Astrocyte (in vitro differentiated cells and primary cell): ENCODE data around the gene PRR7. TPM values are rescaled to one million over a fixed set of nuclear protein-coding genes. Genes with fewer than 3 reads are reported as not detected.
A peak's percentile ranks its signal among the peaks of the same experiment; 100 is the strongest.

Experiments used
- DNase-seq: peaks from one replicate; pipeline ENCODE4 v3.0.0-alpha.2; 2010; ENCODE audit warnings: low read depth
- FAIRE-seq: peaks from 2 replicates; lab custom pipeline; 2011; peaks lifted over from hg19 to GRCh38; lab: Jason Lieb, UNC
- H2AFZ ChIP-seq: 2 replicates; pipeline ENCODE4 v1.6.0; 2012; ENCODE audit warnings: low read depth, low read length, inconsistent platforms
- H3K27ac ChIP-seq: 2 replicates; pipeline ENCODE4 v1.5.1; 2011; ENCODE audit warnings: low read depth, low read length, inconsistent platforms
- H3K27me3 ChIP-seq: 2 replicates; pipeline ENCODE4 v1.6.0; 2011; ENCODE audit warnings: low read length, inconsistent platforms; ENCODE audit not compliant: insufficient read depth
- H3K36me3 ChIP-seq: 2 replicates; pipeline ENCODE4 v1.5.1; 2011; ENCODE audit warnings: low read length, inconsistent platforms; ENCODE audit not compliant: insufficient read depth
- H3K4me1 ChIP-seq: 2 replicates; pipeline ENCODE4 v1.5.1; 2011; ENCODE audit warnings: low read length, inconsistent platforms; ENCODE audit not compliant: insufficient read depth
- H3K4me2 ChIP-seq: 2 replicates; pipeline ENCODE4 v1.6.0; 2012; ENCODE audit warnings: low read length, inconsistent platforms
- H3K4me3 ChIP-seq: 2 replicates; pipeline ENCODE4 v1.5.1; 2011; ENCODE audit warnings: low read depth, mild to moderate bottlenecking, low read length, inconsistent platforms; ENCODE audit not compliant: insufficient read depth
- H3K79me2 ChIP-seq: 2 replicates; pipeline ENCODE4 v1.6.0; 2012; ENCODE audit warnings: mild to moderate bottlenecking, low read length, inconsistent platforms; ENCODE audit not compliant: insufficient read depth
- H3K9ac ChIP-seq: 2 replicates; pipeline ENCODE4 v1.6.0; 2012; ENCODE audit warnings: mild to moderate bottlenecking, low read length, inconsistent platforms
- H3K9me3 ChIP-seq: 2 replicates; pipeline ENCODE4 v1.5.1; 2012; ENCODE audit warnings: low read depth, mild to moderate bottlenecking, low read length, inconsistent platforms; ENCODE audit not compliant: insufficient read depth
- H4K20me1 ChIP-seq: 2 replicates; pipeline ENCODE4 v1.6.0; 2012; ENCODE audit warnings: low read length, inconsistent platforms; ENCODE audit not compliant: insufficient read depth
- H3K27ac Mint-ChIP-seq: one replicate; pipeline ENCODE4 v1.8.0; 2021; ENCODE audit warnings: mild to moderate bottlenecking, mixed read lengths; ENCODE audit not compliant: unreplicated experiment
- H3K27me3 Mint-ChIP-seq: one replicate; pipeline ENCODE4 v1.8.0; 2021; ENCODE audit warnings: low read depth, mixed read lengths; ENCODE audit not compliant: unreplicated experiment
- H3K36me3 Mint-ChIP-seq: one replicate; pipeline ENCODE4 v1.8.0; 2021; ENCODE audit warnings: low read depth, mixed read lengths; ENCODE audit not compliant: unreplicated experiment
- H3K4me1 Mint-ChIP-seq: one replicate; pipeline ENCODE4 v1.8.0; 2021; ENCODE audit warnings: low read depth, mixed read lengths; ENCODE audit not compliant: unreplicated experiment
- H3K4me3 Mint-ChIP-seq: one replicate; pipeline ENCODE4 v1.8.0; 2021; ENCODE audit warnings: mild to moderate bottlenecking, moderate library complexity, mixed read lengths; ENCODE audit not compliant: unreplicated experiment
- H3K9me3 Mint-ChIP-seq: one replicate; pipeline ENCODE4 v1.8.0; 2021; ENCODE audit warnings: mild to moderate bottlenecking, mixed read lengths; ENCODE audit not compliant: unreplicated experiment
- EZH2 ChIP-seq: IDR thresholded peaks from 2 replicates; pipeline ENCODE4 v1.6.1; 2012; ENCODE audit warnings: mild to moderate bottlenecking, low read length, inconsistent platforms; ENCODE audit not compliant: insufficient read depth
- total RNA-seq: library from RNA; stranded (reverse); gene quantifications from 2 replicates; pipeline ENCODE4 v1.2.1, GENCODE V29; 2021
- TF ChIP-seq, protein P1 (sequence below): IDR thresholded peaks from 2 replicates; pipeline ENCODE4 v1.5.1; 2011; ENCODE audit warnings: low read depth, mild to moderate bottlenecking, inconsistent platforms, low read length, moderate library complexity; ENCODE audit not compliant: insufficient read depth

PRR7 gene
- total RNA-seq, 1 donor from 2014 or later, result 9.9 TPM

DNA sequence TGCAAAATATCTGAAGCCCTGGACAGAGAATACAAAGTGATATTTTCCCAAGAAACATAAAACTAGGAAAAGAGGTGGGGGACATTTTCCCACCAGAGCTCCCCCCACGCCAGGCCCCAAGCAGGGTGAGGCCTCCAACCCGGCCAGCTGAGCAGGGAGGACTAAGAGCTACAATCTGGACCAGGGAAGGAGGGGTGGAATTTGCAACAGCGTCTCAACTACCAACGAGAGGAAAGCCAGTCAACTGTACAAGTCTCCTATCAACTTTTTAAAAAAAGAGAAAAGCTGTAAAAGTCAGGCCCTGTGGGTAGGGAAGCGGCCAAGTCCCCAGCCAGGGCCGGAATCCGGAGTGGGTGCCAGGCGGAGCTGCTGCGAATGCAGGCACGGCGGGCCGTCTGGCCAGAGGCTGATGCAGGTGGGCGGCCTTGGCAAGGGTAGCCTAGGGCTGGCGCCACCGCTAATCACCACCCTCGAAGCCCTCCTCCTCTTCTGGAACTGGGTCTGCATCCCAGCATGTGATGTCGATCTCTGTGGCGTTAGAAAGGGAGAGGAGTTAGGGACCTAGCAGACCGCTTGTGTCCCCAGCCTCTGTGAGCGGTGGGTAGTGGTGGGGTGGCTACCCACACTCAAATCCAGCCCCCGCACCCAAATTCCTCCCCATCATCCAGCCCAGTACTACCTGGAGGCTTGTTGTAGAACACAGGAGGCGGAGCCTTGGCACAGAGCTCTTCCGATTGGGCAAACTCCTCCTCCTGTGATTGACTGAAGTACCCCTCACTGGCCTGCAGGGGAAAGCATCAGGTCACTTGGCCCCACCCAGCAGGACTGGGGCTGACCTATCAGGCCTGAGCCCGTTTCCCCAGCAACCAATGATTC is 10.6 kb downstream of the PRR7 start:
- H3K36me3 ChIP-seq, result peaks cover 19% of the 10 kb centered on the region
- no peak overlapping the region for H3K9ac ChIP-seq
- H3K79me2 ChIP-seq, result peaks cover 16% of the 10 kb centered on the region
- peaks cover 11% of the 10 kb centered on the region for H3K36me3 Mint-ChIP-seq
- peaks cover 37% of the 10 kb centered on the region for H3K4me1 ChIP-seq
- peak overlapping the region; percentile 27 for H3K4me2 ChIP-seq
- peak overlapping the region; percentile 54 for H3K4me3 Mint-ChIP-seq
- peaks cover 9% of the 10 kb centered on the region for H3K4me1 Mint-ChIP-seq
- no peak overlapping the region for H3K4me3 ChIP-seq
- peak overlapping the region; percentile 91 for H3K27ac Mint-ChIP-seq
- H3K27me3 ChIP-seq, result no peaks in the 10 kb centered on the region
- peaks cover 83% of the 10 kb centered on the region for H4K20me1 ChIP-seq
- H2AFZ ChIP-seq, result no peak overlapping the region
- no peaks in the 10 kb centered on the region for H3K9me3 Mint-ChIP-seq
- FAIRE-seq (peak; percentile 91), DNase-seq (peak; percentile 94)
- no peak for TF ChIP-seq EZH2
- TF ChIP-seq, protein P1, sequence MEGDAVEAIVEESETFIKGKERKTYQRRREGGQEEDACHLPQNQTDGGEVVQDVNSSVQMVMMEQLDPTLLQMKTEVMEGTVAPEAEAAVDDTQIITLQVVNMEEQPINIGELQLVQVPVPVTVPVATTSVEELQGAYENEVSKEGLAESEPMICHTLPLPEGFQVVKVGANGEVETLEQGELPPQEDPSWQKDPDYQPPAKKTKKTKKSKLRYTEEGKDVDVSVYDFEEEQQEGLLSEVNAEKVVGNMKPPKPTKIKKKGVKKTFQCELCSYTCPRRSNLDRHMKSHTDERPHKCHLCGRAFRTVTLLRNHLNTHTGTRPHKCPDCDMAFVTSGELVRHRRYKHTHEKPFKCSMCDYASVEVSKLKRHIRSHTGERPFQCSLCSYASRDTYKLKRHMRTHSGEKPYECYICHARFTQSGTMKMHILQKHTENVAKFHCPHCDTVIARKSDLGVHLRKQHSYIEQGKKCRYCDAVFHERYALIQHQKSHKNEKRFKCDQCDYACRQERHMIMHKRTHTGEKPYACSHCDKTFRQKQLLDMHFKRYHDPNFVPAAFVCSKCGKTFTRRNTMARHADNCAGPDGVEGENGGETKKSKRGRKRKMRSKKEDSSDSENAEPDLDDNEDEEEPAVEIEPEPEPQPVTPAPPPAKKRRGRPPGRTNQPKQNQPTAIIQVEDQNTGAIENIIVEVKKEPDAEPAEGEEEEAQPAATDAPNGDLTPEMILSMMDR, result peak; percentile 52
- H3K27ac ChIP-seq, result no peak overlapping the region
- no peaks in the 10 kb centered on the region for H3K27me3 Mint-ChIP-seq
- H3K9me3 ChIP-seq, result no peaks in the 10 kb centered on the region

DNA sequence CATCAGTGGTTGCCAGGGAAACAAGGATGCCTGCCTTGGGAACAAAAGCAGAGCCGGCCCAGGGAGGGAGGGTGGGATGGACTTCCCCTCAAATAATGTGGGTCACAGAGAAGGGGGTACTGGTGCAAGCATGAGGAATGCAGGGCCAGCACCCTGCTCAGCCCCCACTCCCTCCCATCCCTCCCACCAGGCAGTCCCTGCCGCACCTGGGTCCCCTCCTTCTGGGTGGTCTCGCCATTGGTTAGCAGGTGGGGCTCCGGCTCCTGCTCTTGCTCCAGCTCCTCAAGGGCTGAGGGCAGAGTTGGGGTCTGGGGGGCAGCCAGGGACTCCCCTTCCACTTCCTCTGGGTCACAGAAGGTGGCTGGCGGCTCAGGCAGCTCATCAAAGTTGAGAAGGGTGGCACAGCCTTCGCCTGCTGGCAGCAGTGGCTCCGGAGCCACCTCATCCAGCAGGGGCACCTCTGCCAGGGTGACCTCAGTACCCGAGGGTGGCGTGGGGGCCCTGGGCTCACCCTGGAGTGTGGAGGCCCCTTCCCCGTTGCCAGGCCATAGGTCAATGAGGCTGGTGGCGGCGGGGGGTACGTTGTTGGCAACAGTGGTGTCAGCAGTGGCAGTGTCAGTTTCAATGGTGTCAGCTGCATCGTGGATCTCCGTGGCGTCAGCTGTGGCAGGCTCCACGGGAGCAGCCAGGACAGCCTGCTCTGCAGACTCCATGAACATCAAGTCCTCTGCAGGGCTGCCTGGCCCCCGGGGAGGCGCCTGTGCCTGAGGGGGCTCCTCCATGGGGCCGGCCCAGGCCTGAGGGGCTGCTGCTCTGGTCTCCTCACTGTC is 11.5 kb downstream of the PRR7 start:
- Histone ChIP-seq H3K4me1 (peaks cover 41% of the 10 kb centered on the region), H3K4me2 (no peak overlapping the region), H2AFZ (no peak overlapping the region), H3K9ac (no peak overlapping the region), H4K20me1 (peaks cover 82% of the 10 kb centered on the region), H3K27ac (peak overlapping the region; percentile 47), H3K4me3 (no peak overlapping the region), H3K27me3 (no peaks in the 10 kb centered on the region), H3K36me3 (peaks cover 19% of the 10 kb centered on the region), H3K79me2 (peaks cover 22% of the 10 kb centered on the region), H3K9me3 (no peaks in the 10 kb centered on the region)
- TF ChIP-seq, protein P1, result no peak
- no peak for TF ChIP-seq EZH2
- DNase-seq (no peak), FAIRE-seq (no peak)
- no peak overlapping the region for H3K4me3 Mint-ChIP-seq
- peak overlapping the region; percentile 91 for H3K27ac Mint-ChIP-seq
- peaks cover 12% of the 10 kb centered on the region for H3K4me1 Mint-ChIP-seq
- H3K36me3 Mint-ChIP-seq, result peaks cover 13% of the 10 kb centered on the region
- H3K9me3 Mint-ChIP-seq, result no peaks in the 10 kb centered on the region
- no peaks in the 10 kb centered on the region for H3K27me3 Mint-ChIP-seq
